ENCODE measurements around the gene RNF152.

DNA sequence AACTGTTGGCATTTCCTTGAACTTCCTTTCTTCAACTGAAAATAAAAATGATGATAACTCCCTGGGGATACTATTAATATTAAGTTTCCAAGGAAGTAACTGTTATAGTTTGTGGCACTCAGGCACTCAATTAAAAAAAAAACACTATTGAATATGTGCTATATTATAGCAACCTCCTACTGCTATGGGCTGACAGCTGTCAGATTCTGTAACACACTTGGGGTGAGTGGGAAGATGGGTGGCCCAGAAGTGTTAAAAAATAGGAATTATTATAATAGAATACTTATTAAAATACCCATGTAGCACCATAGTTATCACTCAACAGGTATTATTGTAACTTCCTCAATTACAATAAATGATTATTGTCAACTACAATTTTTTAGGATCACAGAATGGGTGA is 130.9 kb downstream of the RNF152 start:
- TF ChIP-seq, protein P1, sequence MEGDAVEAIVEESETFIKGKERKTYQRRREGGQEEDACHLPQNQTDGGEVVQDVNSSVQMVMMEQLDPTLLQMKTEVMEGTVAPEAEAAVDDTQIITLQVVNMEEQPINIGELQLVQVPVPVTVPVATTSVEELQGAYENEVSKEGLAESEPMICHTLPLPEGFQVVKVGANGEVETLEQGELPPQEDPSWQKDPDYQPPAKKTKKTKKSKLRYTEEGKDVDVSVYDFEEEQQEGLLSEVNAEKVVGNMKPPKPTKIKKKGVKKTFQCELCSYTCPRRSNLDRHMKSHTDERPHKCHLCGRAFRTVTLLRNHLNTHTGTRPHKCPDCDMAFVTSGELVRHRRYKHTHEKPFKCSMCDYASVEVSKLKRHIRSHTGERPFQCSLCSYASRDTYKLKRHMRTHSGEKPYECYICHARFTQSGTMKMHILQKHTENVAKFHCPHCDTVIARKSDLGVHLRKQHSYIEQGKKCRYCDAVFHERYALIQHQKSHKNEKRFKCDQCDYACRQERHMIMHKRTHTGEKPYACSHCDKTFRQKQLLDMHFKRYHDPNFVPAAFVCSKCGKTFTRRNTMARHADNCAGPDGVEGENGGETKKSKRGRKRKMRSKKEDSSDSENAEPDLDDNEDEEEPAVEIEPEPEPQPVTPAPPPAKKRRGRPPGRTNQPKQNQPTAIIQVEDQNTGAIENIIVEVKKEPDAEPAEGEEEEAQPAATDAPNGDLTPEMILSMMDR (conservative IDR thresholded peaks at IDR 0.05; ENCODE audit: low read depth, low read length), result no peak
- no peak for TF ChIP-seq EZH2 (IDR thresholded peaks at IDR 0.05; ENCODE audit: borderline replicate concordance, low read depth, low read length, poor library complexity, severe bottlenecking)
